Retinal pigment epithelial cell (primary cell): ENCODE data around the gene DYDC2.

Experiments
- DNase-seq: peaks from one replicate; pipeline ENCODE4 v3.0.0-alpha.2; 2010; ENCODE audit warnings: low read depth
- H3K4me3 ChIP-seq: 2 replicates; pipeline ENCODE4 v1.5.1; 2011; ENCODE audit warnings: mild to moderate bottlenecking, low read length, control low read depth, moderate library complexity
- TF ChIP-seq, protein P1 (sequence below): conservative IDR thresholded peaks from 2 replicates; pipeline ENCODE4 v1.5.1; 2011; ENCODE audit warnings: low read depth, low read length, control low read depth, inconsistent platforms

DYDC2 gene, protein sequence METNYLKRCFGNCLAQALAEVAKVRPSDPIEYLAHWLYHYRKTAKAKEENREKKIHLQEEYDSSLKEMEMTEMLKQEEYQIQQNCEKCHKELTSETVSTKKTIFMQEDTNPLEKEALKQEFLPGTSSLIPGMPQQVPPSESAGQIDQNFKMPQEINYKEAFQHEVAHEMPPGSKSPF

DNA sequence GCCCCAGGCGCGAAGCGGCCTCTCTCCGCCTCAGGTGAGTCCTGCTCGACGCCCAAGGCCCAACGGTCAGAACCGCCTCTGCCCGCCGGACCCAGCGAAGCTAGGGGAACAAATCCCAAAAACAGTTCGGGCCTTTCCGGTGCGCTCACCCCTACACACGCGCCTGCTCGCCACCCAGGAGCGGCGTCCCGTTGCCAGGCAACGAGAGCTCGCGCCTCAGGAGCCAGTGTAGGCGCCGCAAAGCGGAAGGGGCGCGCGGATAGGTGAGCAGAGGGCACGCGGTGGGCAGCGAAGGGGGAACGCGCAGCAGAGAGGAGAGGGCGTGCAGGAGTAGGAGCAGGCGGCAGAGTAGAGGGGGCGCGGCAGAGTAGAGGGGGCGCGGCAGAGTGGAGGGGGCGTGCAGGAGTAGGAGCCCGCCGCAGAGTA, at the start of gene DYDC2, which contains the start of gene DYDC1:
Gene DYDC2 (plus strand): TSS at position 219 of the 426 bp plus-strand sequence. CDS start 5,663 bp downstream, outside the sequence.
Gene DYDC1 (minus strand): TSS at position 193 of the 426 bp plus-strand sequence. CDS start 4,154 bp downstream, outside the sequence.
- H3K4me3 ChIP-seq: peak within 1 kb of the TSS; percentile 38
- TF ChIP-seq, protein P1, sequence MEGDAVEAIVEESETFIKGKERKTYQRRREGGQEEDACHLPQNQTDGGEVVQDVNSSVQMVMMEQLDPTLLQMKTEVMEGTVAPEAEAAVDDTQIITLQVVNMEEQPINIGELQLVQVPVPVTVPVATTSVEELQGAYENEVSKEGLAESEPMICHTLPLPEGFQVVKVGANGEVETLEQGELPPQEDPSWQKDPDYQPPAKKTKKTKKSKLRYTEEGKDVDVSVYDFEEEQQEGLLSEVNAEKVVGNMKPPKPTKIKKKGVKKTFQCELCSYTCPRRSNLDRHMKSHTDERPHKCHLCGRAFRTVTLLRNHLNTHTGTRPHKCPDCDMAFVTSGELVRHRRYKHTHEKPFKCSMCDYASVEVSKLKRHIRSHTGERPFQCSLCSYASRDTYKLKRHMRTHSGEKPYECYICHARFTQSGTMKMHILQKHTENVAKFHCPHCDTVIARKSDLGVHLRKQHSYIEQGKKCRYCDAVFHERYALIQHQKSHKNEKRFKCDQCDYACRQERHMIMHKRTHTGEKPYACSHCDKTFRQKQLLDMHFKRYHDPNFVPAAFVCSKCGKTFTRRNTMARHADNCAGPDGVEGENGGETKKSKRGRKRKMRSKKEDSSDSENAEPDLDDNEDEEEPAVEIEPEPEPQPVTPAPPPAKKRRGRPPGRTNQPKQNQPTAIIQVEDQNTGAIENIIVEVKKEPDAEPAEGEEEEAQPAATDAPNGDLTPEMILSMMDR: no peak
- no peak for DNase-seq

DNA sequence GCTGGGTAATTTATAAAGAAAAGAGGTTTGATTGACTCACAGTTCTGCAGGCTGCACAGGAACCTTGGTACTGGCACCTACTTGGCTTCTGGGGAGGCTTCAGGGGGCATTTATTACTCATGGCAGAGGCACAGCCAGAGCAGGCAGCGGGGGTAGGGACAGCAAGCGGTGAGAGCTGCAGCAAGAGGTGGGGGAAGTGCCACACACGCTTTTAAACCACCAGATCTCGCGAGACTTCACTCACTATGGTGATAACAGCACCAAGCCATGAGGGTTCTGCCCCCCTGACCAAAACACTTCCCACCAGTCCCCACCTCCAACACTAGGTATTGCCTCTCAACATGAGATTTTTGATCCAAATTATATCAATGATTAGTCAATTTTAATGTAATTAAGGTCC, 43.1 kb upstream of the DYDC2 start:
- DNase-seq: no peak
- no peak overlapping the region for H3K4me3 ChIP-seq
- TF ChIP-seq, protein P1: no peak

DNA sequence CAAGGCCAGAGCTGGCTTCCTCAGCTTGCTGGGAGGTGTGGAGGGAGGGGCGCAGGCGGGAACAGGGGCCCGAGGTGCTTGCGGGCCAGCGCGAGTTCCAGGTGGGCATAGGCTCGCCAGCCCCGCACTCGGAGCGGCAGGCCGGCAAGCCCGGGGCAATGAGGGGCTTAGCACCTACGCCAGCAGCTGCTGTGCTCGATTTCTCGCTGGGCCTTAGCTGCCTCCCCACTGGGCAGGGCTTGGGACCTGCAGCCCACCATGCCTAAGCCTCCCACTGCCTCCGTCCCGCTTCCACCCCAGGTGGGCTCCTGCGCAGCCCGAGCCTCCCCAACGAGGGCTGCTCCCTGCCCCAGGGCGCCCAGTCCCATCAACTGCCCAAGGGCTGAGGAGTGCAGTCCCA, 41.2 kb upstream of the DYDC2 start:
- TF ChIP-seq, protein P1: no peak
- H3K4me3 ChIP-seq: no peak overlapping the region
- DNase-seq: no peak

DNA sequence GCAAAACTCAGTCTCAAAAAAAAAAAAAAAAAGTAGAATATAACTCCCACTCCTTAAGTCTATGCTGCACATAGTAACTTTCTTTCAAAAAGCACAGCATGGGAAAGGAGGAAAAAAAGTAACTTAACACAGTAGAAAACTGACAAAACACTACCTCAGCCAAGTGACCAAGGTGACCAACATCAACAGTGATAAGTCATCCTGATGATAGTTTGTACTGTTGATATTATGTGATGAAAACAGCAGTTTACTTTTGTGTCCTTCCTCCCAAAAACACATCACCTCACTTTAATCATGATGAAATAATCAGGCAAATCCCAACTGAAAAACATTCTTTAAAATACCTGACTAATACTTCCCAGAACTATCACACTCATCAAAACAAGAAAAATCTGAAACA, 37.8 kb upstream of the DYDC2 start:
- TF ChIP-seq, protein P1: no peak

DNA sequence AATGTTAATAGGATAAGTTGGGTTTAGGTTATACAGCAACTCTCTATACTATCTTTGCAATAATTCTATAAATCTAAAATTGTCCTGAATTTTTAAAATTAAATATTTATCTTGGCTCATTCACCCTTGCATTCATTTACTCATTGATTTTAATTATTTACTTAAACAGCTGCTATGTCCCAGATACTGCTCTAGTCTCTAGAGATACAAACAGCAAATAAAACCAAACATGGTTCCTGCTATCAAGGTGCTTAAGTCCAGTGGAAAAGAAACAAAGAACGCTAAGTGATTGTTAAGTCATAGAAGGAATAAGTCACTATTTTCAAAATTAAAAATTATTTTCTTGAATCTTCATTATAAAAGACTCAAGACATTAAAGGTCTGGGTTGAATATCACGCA, 37.3 kb upstream of the DYDC2 start:
- no peak overlapping the region for H3K4me3 ChIP-seq
- DNase-seq: no peak
- TF ChIP-seq, protein P1: no peak

More for the DNA sequence above, 37.8 kb upstream of the DYDC2 start:
- no peak overlapping the region for H3K4me3 ChIP-seq
- DNase-seq: no peak

DNA sequence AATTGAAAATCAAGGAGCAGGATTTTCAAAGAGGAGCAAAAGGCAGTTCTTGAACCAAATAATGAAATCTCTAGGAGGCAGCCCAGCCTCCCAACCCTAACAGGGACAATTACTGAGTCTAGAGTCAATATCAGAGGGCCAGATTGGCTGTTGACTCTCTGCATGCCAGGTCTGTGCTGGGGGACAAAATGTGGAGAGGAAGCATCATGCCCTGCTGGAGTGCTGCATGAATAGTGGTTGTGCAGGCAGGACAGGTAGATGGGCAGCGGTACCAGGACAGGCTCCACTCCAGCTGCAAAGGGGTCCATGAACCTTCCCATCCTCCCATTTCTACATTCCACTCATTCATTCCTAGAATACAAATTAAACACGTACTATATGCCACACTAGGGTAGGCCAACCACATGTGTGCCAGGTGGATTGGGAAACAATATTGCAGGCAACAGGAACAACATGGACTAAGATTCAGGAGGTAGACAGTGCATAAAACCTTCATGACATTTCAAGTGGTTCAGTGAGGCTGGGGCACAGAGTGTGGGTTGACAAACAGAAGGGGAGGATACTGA, 36.8 kb upstream of the DYDC2 start:
- no peak for DNase-seq
- TF ChIP-seq, protein P1: no peak
- H3K4me3 ChIP-seq: no peak overlapping the region

DNA sequence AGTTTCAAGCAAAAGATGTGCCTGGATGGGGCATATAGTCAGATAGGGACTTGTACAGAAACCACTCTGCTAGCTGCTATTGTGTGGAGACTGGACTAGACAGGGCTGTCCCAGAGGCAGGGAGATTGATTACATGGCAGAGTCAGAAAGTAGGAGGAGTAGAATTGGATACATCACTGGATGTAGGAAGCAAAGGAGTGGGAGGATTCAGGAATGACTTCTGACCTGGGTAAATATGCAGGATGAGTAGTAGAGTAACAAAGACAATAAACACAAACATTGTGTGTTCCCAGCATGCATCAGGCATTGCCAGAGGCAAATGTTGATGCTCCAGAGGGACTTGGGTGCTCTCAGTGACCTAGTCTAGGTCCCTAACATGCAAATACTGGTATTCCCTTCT, 36.2 kb upstream of the DYDC2 start:
- DNase-seq: no peak
- H3K4me3 ChIP-seq: no peak overlapping the region
- TF ChIP-seq, protein P1: no peak
